Islet of Langerhans (tissue), 1 donor: Measurements from ENCODE around the gene AKAP10.
"Not testable (repeated sequence)": the region's sequence is repeated elsewhere in the genome, so short reads cannot be mapped to it uniquely, and the experiment has no call there.

Experiments
- FAIRE-seq: peaks from one replicate; lab custom pipeline; 2011; peaks lifted over from hg19 to GRCh38; lab: Jason Lieb, UNC

Gene AKAP10

GRCh38 chr17:19933221-19933620 lies 44.4 kb downstream of the AKAP10 start:
- FAIRE-seq = no peak

- no peak for FAIRE-seq
Measured at GRCh38 chr17:19928299-19928698, 49.3 kb downstream of the AKAP10 start.

- FAIRE-seq = no peak
Measured at GRCh38 chr17:19915245-19915978, 62.2 kb downstream of the AKAP10 start.

GRCh38 chr17:19911033-19911432 lies 66.6 kb downstream of the AKAP10 start:
- no peak for FAIRE-seq

- FAIRE-seq = no peak
Measured at GRCh38 chr17:19909139-19909538, 68.5 kb downstream of the AKAP10 start.

GRCh38 chr17:19905502-19905901 lies 72.1 kb downstream of the AKAP10 start:
- no peak for FAIRE-seq

GRCh38 chr17:19904924-19905323 lies 72.7 kb downstream of the AKAP10 start:
- FAIRE-seq = no peak

GRCh38 chr17:19904412-19904811 lies 73.2 kb downstream of the AKAP10 start:
- FAIRE-seq = no peak

GRCh38 chr17:19900809-19901208 lies 76.8 kb downstream of the AKAP10 start:
- FAIRE-seq = no peak

GRCh38 chr17:19897903-19898302 lies 79.7 kb downstream of the AKAP10 start:
- no peak for FAIRE-seq

- no peak for FAIRE-seq
Measured at GRCh38 chr17:19897090-19897837, 80.4 kb downstream of the AKAP10 start.

GRCh38 chr17:19896679-19897078 lies 80.9 kb downstream of the AKAP10 start:
- no peak for FAIRE-seq

GRCh38 chr17:19890554-19890953 lies 87.1 kb downstream of the AKAP10 start:
- FAIRE-seq = not testable (repeated sequence)

GRCh38 chr17:19890001-19890400 lies 87.6 kb downstream of the AKAP10 start:
- not testable (repeated sequence) for FAIRE-seq

- no peak for FAIRE-seq
Measured at GRCh38 chr17:19886116-19886515, 91.5 kb downstream of the AKAP10 start.

- FAIRE-seq = no peak
Measured at GRCh38 chr17:19883537-19884215, 94.0 kb downstream of the AKAP10 start.

GRCh38 chr17:19880393-19880792 lies 97.2 kb downstream of the AKAP10 start:
- FAIRE-seq = no peak

- no peak for FAIRE-seq
Measured at GRCh38 chr17:19877364-19877945, 100.2 kb downstream of the AKAP10 start.

GRCh38 chr17:19876529-19877161 lies 101.0 kb downstream of the AKAP10 start:
- FAIRE-seq = no peak

- FAIRE-seq = no peak
Measured at GRCh38 chr17:19874256-19874655, 103.4 kb downstream of the AKAP10 start.

- no peak for FAIRE-seq
Measured at GRCh38 chr17:19873346-19873745, 104.3 kb downstream of the AKAP10 start.

- no peak for FAIRE-seq
Measured at GRCh38 chr17:19868079-19868395, 109.6 kb downstream of the AKAP10 start.
